HCT116 (cell line): ENCODE results near the gene PTPRF. TPM values are rescaled to one million over a fixed set of nuclear protein-coding genes. Genes with fewer than 3 reads are reported as not detected.

Experiments used
- ATAC-seq: fragments of 200-7000 bp; cut with Tn5 transposase; 2 replicates; pipeline ENCODE4 v1.9.1; 2020; ENCODE audit warnings: mild to moderate bottlenecking, moderate library complexity
- BruUV-seq: library from RNA; stranded (reverse); fragments of 400-500 nt; replicated peaks from 2 replicates; lab custom pipeline; 2021; lab: Mats Ljungman, UMichigan
- CTCF ChIA-PET: fragments of 300-600 bp; sonication (Branson Sonifier 250); formaldehyde crosslinking; loops from one replicate; lab custom pipeline; 2021; ENCODE audit warnings: antibody characterized with exemption; lab: Charles Lee
- POLR2A ChIA-PET: fragments of 300-600, 350-600 bp; sonication (Branson Sonifier 250); formaldehyde crosslinking; loops from one replicate; lab custom pipeline; 2021; ENCODE audit warnings: antibody characterized with exemption; lab: Charles Lee
- RAD21 ChIA-PET, 2 experiments: fragments of 300-600 bp; sonication (Branson Sonifier 250); formaldehyde crosslinking; loops; one replicate each; lab custom pipeline; 2023; ENCODE audit warnings: low total read pairs in 2 of 2; ENCODE audit not compliant: uncharacterized antibody in 2 of 2, unreplicated experiment in 2 of 2, low non-redundant PET in 1 of 2; lab: Charles Lee
- DNase-seq: peaks from one replicate; pipeline ENCODE4 v3.0.0-alpha.2; 2010; ENCODE audit warnings: low read depth, low spot score
- H2AFZ ChIP-seq: fragments of 200-600 bp; shearing (Covaris generic), sonication (generic); 2 replicates; pipeline ENCODE4 v1.6.1; 2017; ENCODE audit warnings: low read depth, mixed run types, mixed read lengths, antibody characterized with exemption, low read length; ENCODE audit not compliant: poor library complexity, severe bottlenecking
- H3K27ac ChIP-seq: 2 replicates; pipeline ENCODE4 v1.5.1; 2012; ENCODE audit warnings: low read depth, low read length
- H3K27me3 ChIP-seq: fragments of 200-600 bp; sonication (generic); 2 replicates; pipeline ENCODE4 v1.6.1; 2016; ENCODE audit warnings: mixed run types, low read length, mixed read lengths; ENCODE audit not compliant: insufficient read depth
- H3K36me3 ChIP-seq, 2 experiments: fragments of 200-500 bp in 1 of 2; fragments of 200-600 bp in 1 of 2; sonication (Bioruptor generic) in 1 of 2; sonication (generic) in 1 of 2; 2 replicates each; pipeline versions ENCODE4 v1.5.1 to v1.6.1; 2014 to 2016; ENCODE audit warnings: low read length in 2 of 2, inconsistent platforms in 1 of 2, mixed read lengths in 1 of 2, mixed run types in 1 of 2; ENCODE audit not compliant: insufficient read depth in 2 of 2, control insufficient read depth in 1 of 2
- H3K4me1 ChIP-seq, 2 experiments: fragments of 200-600 bp in 1 of 2; sonication (generic) in 1 of 2; 2 replicates each; pipeline versions ENCODE4 v1.5.1 to v1.6.1; 2012 to 2017; ENCODE audit warnings: low read length in 2 of 2, inconsistent platforms in 1 of 2, mild to moderate bottlenecking in 1 of 2, mixed read lengths in 1 of 2, mixed run types in 1 of 2, moderate library complexity in 1 of 2; ENCODE audit not compliant: insufficient read depth in 2 of 2, control insufficient read depth in 1 of 2
- H3K4me2 ChIP-seq: fragments of 200-600 bp; sonication (generic); 2 replicates; pipeline ENCODE4 v1.6.1; 2017; ENCODE audit warnings: mixed run types, low read length, mixed read lengths
- H3K4me3 ChIP-seq, 2 experiments: fragments of 200-600 bp in 1 of 2; sonication (generic) in 1 of 2; replicated peaks in 1 of 2; 2 replicates each; pipeline ENCODE4 v1.5.1; 2011 to 2016; ENCODE audit warnings: low read length in 2 of 2, control low read depth in 1 of 2, low read depth in 1 of 2, mild to moderate bottlenecking in 1 of 2, mixed read lengths in 1 of 2, mixed run types in 1 of 2
- H3K79me2 ChIP-seq: fragments of 200-600 bp; sonication (generic); 2 replicates; pipeline ENCODE4 v1.6.1; 2017; ENCODE audit warnings: mild to moderate bottlenecking, mixed run types, low read length, moderate library complexity, mixed read lengths; ENCODE audit not compliant: insufficient read depth
- H3K9ac ChIP-seq: fragments of 200-600 bp; sonication (generic); 2 replicates; pipeline ENCODE4 v1.6.1; 2016; ENCODE audit warnings: low read length, mixed read lengths
- H3K9me2 ChIP-seq: fragments of 200-600 bp; sonication (generic), shearing (Covaris generic); 2 replicates; pipeline ENCODE4 v1.6.1; 2017; ENCODE audit warnings: mixed run types, mild to moderate bottlenecking, moderate library complexity; ENCODE audit not compliant: insufficient read depth
- H3K9me3 ChIP-seq, 2 experiments: fragments of 200-500 bp in 1 of 2; fragments of 200-600 bp in 1 of 2; sonication (Bioruptor generic) in 1 of 2; sonication (generic) in 1 of 2; 2 replicates each; pipeline ENCODE4 v1.6.1; 2014 to 2017; ENCODE audit warnings: low read length in 2 of 2, mixed read lengths in 2 of 2, inconsistent platforms in 1 of 2, low read depth in 1 of 2, mild to moderate bottlenecking in 1 of 2, mixed run types in 1 of 2, moderate library complexity in 1 of 2; ENCODE audit not compliant: control insufficient read depth in 1 of 2, insufficient read depth in 1 of 2
- H4K20me1 ChIP-seq: fragments of 200-600 bp; sonication (generic), shearing (Covaris generic); 2 replicates; pipeline ENCODE4 v1.6.1; 2017; ENCODE audit warnings: mixed run types, mild to moderate bottlenecking, moderate library complexity; ENCODE audit not compliant: insufficient read depth
- ATF3 ChIP-seq: IDR thresholded peaks from 2 replicates; pipeline ENCODE4 v1.6.1; 2012
- CBX3 ChIP-seq: IDR thresholded peaks from 2 replicates; pipeline ENCODE4 v1.6.1; 2012; ENCODE audit warnings: low read depth
- ELF1 ChIP-seq: IDR thresholded peaks from 2 replicates; pipeline ENCODE4 v1.6.1; 2012; ENCODE audit warnings: low read depth, borderline replicate concordance
- FOSL1 ChIP-seq: IDR thresholded peaks from 2 replicates; pipeline ENCODE4 v1.6.1; 2012; ENCODE audit warnings: low read depth
- JUND ChIP-seq: IDR thresholded peaks from 2 replicates; pipeline ENCODE4 v1.6.1; 2012
- POLR2AphosphoS5 ChIP-seq: IDR thresholded peaks from 2 replicates; pipeline ENCODE4 v1.6.1; 2011; ENCODE audit warnings: mild to moderate bottlenecking, low read depth, low read length, moderate library complexity
- SP1 ChIP-seq: IDR thresholded peaks from 2 replicates; pipeline ENCODE4 v1.6.1; 2012; ENCODE audit warnings: low read depth
- SRF ChIP-seq: IDR thresholded peaks from 2 replicates; pipeline ENCODE4 v1.6.1; 2012; ENCODE audit warnings: low read depth
- YY1 ChIP-seq: IDR thresholded peaks from 2 replicates; pipeline ENCODE4 v1.6.1; 2011; ENCODE audit warnings: low read length, low read depth, moderate library complexity, mild to moderate bottlenecking; ENCODE audit not compliant: insufficient replicate concordance; ENCODE audit errors: extremely low read depth
- ZBTB33 ChIP-seq: IDR thresholded peaks from 2 replicates; pipeline ENCODE4 v1.6.1; 2011; ENCODE audit warnings: mild to moderate bottlenecking, low read length, moderate library complexity; ENCODE audit not compliant: insufficient replicate concordance; ENCODE audit errors: extremely low read depth
- ZFX ChIP-seq: fragments of 450-650 bp; IDR thresholded peaks from 2 replicates; pipeline ENCODE4 v1.6.1; 2017
- ZNF274 ChIP-seq: fragments of 200-500 bp; sonication (Bioruptor generic); IDR thresholded peaks from 2 replicates; pipeline ENCODE4 v1.6.1; 2014; ENCODE audit warnings: mild to moderate bottlenecking, low read depth, low read length, inconsistent platforms
- intact Hi-C: fragments of 100-400 bp; cut with micrococcal nuclease; formaldehyde crosslinking; loops from 2 replicates; pipeline ENCODE4 v1.10.0; 2022
- total RNA-seq: library from RNA; stranded (reverse); gene quantifications from one replicate; pipeline ENCODE4 v1.2.1, GENCODE V29; 2021; ENCODE audit not compliant: unreplicated experiment
- TF ChIP-seq, protein P1 (sequence below), 3 experiments: fragments of 200-600 bp in 1 of 3; sonication (generic) in 1 of 3; IDR thresholded peaks in 2 of 3; conservative IDR thresholded peaks in 1 of 3; 2 replicates each; pipeline ENCODE4 v1.5.1; 2012 to 2017; ENCODE audit warnings: low read depth in 2 of 3, low read length in 2 of 3, antibody characterized with exemption in 1 of 3, borderline replicate concordance in 1 of 3, control low read depth in 1 of 3, mild to moderate bottlenecking in 1 of 3, mixed read lengths in 1 of 3, mixed run types in 1 of 3, moderate library complexity in 1 of 3; ENCODE audit not compliant: insufficient read depth in 1 of 3
- TF ChIP-seq, protein P2 (sequence below): IDR thresholded peaks from 2 replicates; pipeline ENCODE4 v1.6.1; 2012

The PTPRF gene
- total RNA-seq, 1 experiment from 2014 or later: 224 TPM

DNA sequence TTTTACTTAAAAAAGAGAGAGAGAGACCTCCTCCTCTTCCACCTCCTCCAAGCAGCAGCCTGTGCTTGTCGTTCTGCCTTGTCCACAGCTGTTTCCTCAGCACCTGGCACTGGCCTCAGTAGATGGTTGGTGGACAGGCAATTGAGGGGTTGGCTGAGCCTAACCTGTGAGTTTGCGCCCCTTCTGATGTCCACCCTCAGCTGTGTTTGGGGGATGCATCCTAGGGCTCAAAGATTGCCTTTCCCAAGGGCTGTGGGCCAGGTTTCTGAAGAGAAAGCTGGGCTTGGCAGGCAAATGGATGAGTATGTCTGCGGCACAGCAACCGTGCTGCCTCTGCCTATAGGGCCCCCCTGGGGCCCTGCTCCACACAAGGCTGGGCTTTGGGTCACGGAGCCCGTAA is 84.2 kb downstream of the PTPRF start:
- Histone ChIP-seq H3K27me3 (no peaks in the 10 kb centered on the region), H3K9me2 (no peaks in the 10 kb centered on the region), H3K4me2 (no peak overlapping the region), H2AFZ (no peak overlapping the region), H3K9ac (no peak overlapping the region), H3K79me2 (no peaks in the 10 kb centered on the region), H3K4me1 (no peaks in the 10 kb centered on the region), H4K20me1 (no peaks in the 10 kb centered on the region), H3K27ac (no peak overlapping the region), H3K9me3 (no peaks in the 10 kb centered on the region), H3K36me3 (peaks cover 32 to 50% of the 10 kb centered on the region in 2 experiments), H3K4me3 (no peak overlapping the region)
- ChIA-PET CTCF (no interaction called here), RAD21 (no interaction called here), POLR2A (no interaction called here)
- no TSS peak for BruUV-seq
- TF ChIP-seq, protein P1, sequence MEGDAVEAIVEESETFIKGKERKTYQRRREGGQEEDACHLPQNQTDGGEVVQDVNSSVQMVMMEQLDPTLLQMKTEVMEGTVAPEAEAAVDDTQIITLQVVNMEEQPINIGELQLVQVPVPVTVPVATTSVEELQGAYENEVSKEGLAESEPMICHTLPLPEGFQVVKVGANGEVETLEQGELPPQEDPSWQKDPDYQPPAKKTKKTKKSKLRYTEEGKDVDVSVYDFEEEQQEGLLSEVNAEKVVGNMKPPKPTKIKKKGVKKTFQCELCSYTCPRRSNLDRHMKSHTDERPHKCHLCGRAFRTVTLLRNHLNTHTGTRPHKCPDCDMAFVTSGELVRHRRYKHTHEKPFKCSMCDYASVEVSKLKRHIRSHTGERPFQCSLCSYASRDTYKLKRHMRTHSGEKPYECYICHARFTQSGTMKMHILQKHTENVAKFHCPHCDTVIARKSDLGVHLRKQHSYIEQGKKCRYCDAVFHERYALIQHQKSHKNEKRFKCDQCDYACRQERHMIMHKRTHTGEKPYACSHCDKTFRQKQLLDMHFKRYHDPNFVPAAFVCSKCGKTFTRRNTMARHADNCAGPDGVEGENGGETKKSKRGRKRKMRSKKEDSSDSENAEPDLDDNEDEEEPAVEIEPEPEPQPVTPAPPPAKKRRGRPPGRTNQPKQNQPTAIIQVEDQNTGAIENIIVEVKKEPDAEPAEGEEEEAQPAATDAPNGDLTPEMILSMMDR (IDR thresholded peaks at IDR 0.05 in 2 of 3, conservative IDR thresholded peaks at IDR 0.05 in 1 of 3; ENCODE audit: borderline replicate concordance in 1 of 3, insufficient read depth in 1 of 3, low read depth in 2 of 3, low read length in 2 of 3): no peak
- TF ChIP-seq YY1 (no peak), SRF (no peak), CBX3 (no peak), SP1 (no peak), JUND (no peak), ATF3 (no peak), ZBTB33 (no peak), FOSL1 (no peak), ZFX (no peak), ELF1 (no peak), ZNF274 (no peak), POLR2AphosphoS5 (no peak)
- TF ChIP-seq, protein P2, sequence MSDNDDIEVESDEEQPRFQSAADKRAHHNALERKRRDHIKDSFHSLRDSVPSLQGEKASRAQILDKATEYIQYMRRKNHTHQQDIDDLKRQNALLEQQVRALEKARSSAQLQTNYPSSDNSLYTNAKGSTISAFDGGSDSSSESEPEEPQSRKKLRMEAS: no peak
- ATAC-seq (no peak), DNase-seq (no peak)
- intact Hi-C loops: no loop called here
